SU-DHL-6 (cell line): ENCODE measurements around the gene TJP2.

Source experiments
- H2AFZ ChIP-seq: fragments of 200-600 bp; sonication (generic); 2 replicates; pipeline ENCODE4 v1.6.1; 2014; ENCODE audit warnings: low read depth, mild to moderate bottlenecking, moderate library complexity, mixed read lengths, antibody characterized with exemption, low read length; ENCODE audit not compliant: severe bottlenecking
- H3F3A ChIP-seq: fragments of 200-600 bp; shearing (Covaris generic); 2 replicates; pipeline ENCODE4 v1.6.0; 2016; ENCODE audit warnings: antibody characterized with exemption, mild to moderate bottlenecking; ENCODE audit not compliant: insufficient read depth
- H3K27ac ChIP-seq: fragments of 200-600 bp; sonication (generic); 2 replicates; pipeline ENCODE4 v1.5.1; 2016; ENCODE audit warnings: low read depth, mild to moderate bottlenecking, low read length, moderate library complexity, mixed read lengths
- H3K27me3 ChIP-seq: fragments of 200-600 bp; sonication (generic), shearing (Covaris generic); 2 replicates; pipeline ENCODE4 v1.6.0; 2014; ENCODE audit warnings: mild to moderate bottlenecking, low read length
- H3K36me3 ChIP-seq: fragments of 200-600 bp; sonication (generic); 2 replicates; pipeline ENCODE4 v1.6.1; 2014; ENCODE audit warnings: mild to moderate bottlenecking, low read length, mixed read lengths
- H3K4me2 ChIP-seq: fragments of 300-600, 200-600 bp; shearing (Covaris generic), sonication (generic); 2 replicates; pipeline ENCODE4 v1.6.0; 2014; ENCODE audit warnings: low read length, low read depth, mild to moderate bottlenecking; ENCODE audit not compliant: poor library complexity, severe bottlenecking
- H3K4me3 ChIP-seq: fragments of 200-600 bp; sonication (generic); 2 replicates; pipeline ENCODE4 v1.5.1; 2014; ENCODE audit warnings: antibody characterized with exemption, low read length, mild to moderate bottlenecking, mixed read lengths; ENCODE audit not compliant: insufficient read depth, poor library complexity, severe bottlenecking
- H3K79me2 ChIP-seq: fragments of 200-600 bp; sonication (generic); 2 replicates; pipeline ENCODE4 v1.6.1; 2014; ENCODE audit warnings: mild to moderate bottlenecking, low read length, moderate library complexity; ENCODE audit not compliant: insufficient read depth
- H3K9ac ChIP-seq: fragments of 200-600 bp; sonication (generic); 2 replicates; pipeline ENCODE4 v1.7.0; 2014; ENCODE audit warnings: mild to moderate bottlenecking, low read length
- H3K9me2 ChIP-seq: fragments of 200-600 bp; sonication (generic); replicated peaks from 2 replicates; pipeline ENCODE4 v1.6.1; 2014; ENCODE audit warnings: low read length; ENCODE audit not compliant: insufficient read depth
- H3K9me3 ChIP-seq: fragments of 200-600 bp; sonication (generic); 2 replicates; pipeline ENCODE4 v1.6.1; 2014; ENCODE audit warnings: low read length, mixed read lengths; ENCODE audit not compliant: insufficient read depth
- H4K20me1 ChIP-seq: fragments of 200-600 bp; sonication (generic); 2 replicates; pipeline ENCODE4 v1.6.1; 2014; ENCODE audit warnings: low read depth, mild to moderate bottlenecking, antibody characterized with exemption, low read length, moderate library complexity, mixed read lengths
- EZH2phosphoT487 ChIP-seq: fragments of 200-600 bp; sonication (generic), shearing (Covaris generic); conservative IDR thresholded peaks from 2 replicates; pipeline ENCODE4 v1.6.1; 2018; ENCODE audit warnings: mild to moderate bottlenecking, antibody characterized with exemption, low read length, moderate library complexity, mixed read lengths
- TF ChIP-seq, protein P1 (sequence below): fragments of 200-600 bp; sonication (generic); IDR thresholded peaks from one replicate; pipeline ENCODE4 v1.5.1; 2017; ENCODE audit warnings: antibody characterized with exemption, mild to moderate bottlenecking, low read length, moderate library complexity; ENCODE audit not compliant: insufficient read depth, poor library complexity, severe bottlenecking

The TJP2 gene

DNA sequence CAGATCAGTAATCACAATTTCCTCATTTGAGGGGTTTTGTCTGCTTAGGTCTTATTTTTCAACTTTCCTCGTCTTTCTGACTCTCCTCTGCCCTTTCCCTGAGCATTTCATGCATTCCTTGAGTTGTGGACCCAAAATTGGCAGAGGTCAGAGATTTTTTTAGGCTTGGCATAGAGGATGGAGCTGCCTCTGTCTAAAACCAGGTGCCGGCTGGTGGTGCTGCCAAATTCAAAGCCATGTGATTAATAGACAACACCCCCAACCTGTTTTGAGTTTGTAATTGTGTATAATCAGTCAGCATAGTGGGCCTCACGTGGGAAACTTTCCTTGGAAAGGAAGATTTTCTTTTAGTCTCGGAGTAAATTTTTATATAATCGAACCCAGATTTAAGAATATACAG, 39.6 kb downstream of the TJP2 start:
- Histone ChIP-seq H3K27ac (no peak overlapping the region), H3K9me2 (no peaks in the 10 kb centered on the region), H3K9me3 (no peaks in the 10 kb centered on the region), H3K79me2 (no peaks in the 10 kb centered on the region), H3K4me3 (no peak overlapping the region), H3K36me3 (no peaks in the 10 kb centered on the region), H4K20me1 (no peaks in the 10 kb centered on the region), H3K9ac (no peak overlapping the region), H3K27me3 (no peaks in the 10 kb centered on the region), H2AFZ (no peak overlapping the region), H3F3A (no peaks in the 10 kb centered on the region), H3K4me2 (no peak overlapping the region)
- TF ChIP-seq EZH2phosphoT487: no peak
- TF ChIP-seq, protein P1, sequence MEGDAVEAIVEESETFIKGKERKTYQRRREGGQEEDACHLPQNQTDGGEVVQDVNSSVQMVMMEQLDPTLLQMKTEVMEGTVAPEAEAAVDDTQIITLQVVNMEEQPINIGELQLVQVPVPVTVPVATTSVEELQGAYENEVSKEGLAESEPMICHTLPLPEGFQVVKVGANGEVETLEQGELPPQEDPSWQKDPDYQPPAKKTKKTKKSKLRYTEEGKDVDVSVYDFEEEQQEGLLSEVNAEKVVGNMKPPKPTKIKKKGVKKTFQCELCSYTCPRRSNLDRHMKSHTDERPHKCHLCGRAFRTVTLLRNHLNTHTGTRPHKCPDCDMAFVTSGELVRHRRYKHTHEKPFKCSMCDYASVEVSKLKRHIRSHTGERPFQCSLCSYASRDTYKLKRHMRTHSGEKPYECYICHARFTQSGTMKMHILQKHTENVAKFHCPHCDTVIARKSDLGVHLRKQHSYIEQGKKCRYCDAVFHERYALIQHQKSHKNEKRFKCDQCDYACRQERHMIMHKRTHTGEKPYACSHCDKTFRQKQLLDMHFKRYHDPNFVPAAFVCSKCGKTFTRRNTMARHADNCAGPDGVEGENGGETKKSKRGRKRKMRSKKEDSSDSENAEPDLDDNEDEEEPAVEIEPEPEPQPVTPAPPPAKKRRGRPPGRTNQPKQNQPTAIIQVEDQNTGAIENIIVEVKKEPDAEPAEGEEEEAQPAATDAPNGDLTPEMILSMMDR: no peak

DNA sequence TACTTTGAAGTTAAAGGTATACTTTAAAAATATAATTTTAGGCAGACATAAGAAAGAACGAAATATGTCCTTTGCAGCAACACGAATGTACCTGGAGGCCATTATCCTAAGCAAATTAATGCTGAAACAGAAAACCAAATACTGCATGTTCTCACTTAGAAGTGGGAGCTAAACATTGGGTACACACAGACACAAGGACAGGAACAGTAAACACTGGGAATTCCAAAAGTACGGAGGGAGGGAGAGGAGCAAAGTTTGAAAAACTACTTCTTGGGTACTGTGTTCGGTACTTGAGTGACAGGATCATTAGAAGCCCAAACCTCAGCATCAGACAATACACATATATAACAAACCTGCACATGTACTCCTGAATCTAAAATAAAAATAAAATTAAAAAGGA, 40.9 kb downstream of the TJP2 start:
- H3K4me3 ChIP-seq: no peak overlapping the region
- no peaks in the 10 kb centered on the region for H3K36me3 ChIP-seq
- H2AFZ ChIP-seq: no peak overlapping the region
- no peaks in the 10 kb centered on the region for H4K20me1 ChIP-seq
- H3K27me3 ChIP-seq: no peaks in the 10 kb centered on the region
- H3K27ac ChIP-seq: no peak overlapping the region
- H3K4me2 ChIP-seq: no peak overlapping the region
- no peaks in the 10 kb centered on the region for H3F3A ChIP-seq
- no peaks in the 10 kb centered on the region for H3K9me3 ChIP-seq
- H3K79me2 ChIP-seq: no peaks in the 10 kb centered on the region
- no peak overlapping the region for H3K9ac ChIP-seq
- H3K9me2 ChIP-seq: no peaks in the 10 kb centered on the region
- TF ChIP-seq, protein P1: no peak
- no peak for TF ChIP-seq EZH2phosphoT487

DNA sequence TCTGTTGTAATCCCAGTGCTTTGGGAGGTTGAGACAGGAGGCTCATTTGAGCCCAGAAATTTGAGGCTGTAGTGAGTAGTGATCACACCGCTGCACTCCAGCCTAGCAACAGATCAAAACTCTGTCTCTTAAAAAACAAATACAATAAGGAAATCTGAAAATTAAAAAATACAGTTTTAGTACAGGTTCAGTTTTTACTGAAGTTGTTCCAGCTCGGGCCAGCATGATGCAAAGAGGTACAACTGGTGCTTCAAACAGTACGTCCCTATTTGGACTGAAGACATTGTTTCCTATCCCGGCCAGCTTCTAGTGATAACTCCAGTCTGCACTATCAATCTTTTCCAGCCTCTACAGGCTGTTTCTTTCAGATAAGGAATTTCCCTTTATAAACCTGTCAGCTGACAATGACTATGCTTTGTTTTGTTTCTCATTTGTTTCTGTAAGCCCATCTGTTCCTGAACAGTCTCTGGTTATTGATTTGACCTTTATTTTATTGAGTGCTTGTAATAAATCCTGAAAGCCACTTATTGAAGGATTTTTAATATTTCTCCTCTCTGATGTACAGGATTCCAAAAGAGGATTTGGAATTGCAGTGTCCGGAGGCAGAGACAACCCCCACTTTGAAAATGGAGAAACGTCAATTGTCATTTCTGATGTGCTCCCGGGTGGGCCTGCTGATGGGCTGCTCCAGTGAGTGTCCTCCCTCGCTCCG, 41.9 kb downstream of the TJP2 start:
- Histone ChIP-seq H3F3A (no peaks in the 10 kb centered on the region), H3K4me3 (no peak overlapping the region), H2AFZ (no peak overlapping the region), H3K9ac (no peak overlapping the region), H3K27me3 (no peaks in the 10 kb centered on the region), H4K20me1 (no peaks in the 10 kb centered on the region), H3K9me3 (no peaks in the 10 kb centered on the region), H3K9me2 (no peaks in the 10 kb centered on the region), H3K4me2 (no peak overlapping the region), H3K79me2 (no peaks in the 10 kb centered on the region), H3K27ac (no peak overlapping the region), H3K36me3 (no peaks in the 10 kb centered on the region)
- no peak for TF ChIP-seq EZH2phosphoT487
- TF ChIP-seq, protein P1: no peak
